Breast epithelium (tissue), 4 donors: Measurements from ENCODE around the gene PSD4. TPM values are rescaled to one million over a fixed set of nuclear protein-coding genes. Genes with fewer than 3 reads are reported as not detected.

ENCODE experiments used
- DNase-seq, 2 donors: peaks; one replicate each; pipeline ENCODE4 v3.0.0-alpha.2; 2019; ENCODE audit warnings: low spot score in 2 of 2
- H3K27ac ChIP-seq, 2 donors: fragments of 200-600 bp; sonication (generic) in 1 of 2; one replicate each; pipeline ENCODE4 v1.5.1; 2016 to 2019; ENCODE audit warnings: mild to moderate bottlenecking in 1 of 2
- H3K27me3 ChIP-seq, 2 donors: fragments of 200-600 bp; sonication (generic) in 1 of 2; one replicate each; pipeline versions ENCODE4 v1.5.1 to v1.6.0; 2017 to 2019; ENCODE audit warnings: control low read depth in 1 of 2, mild to moderate bottlenecking in 1 of 2
- H3K36me3 ChIP-seq: fragments of 200-600 bp; one replicate; pipeline ENCODE4 v1.5.1; 2019
- H3K4me1 ChIP-seq, 2 donors: fragments of 200-600 bp; sonication (generic); one replicate each; pipeline ENCODE4 v1.5.1; 2016 to 2019; ENCODE audit warnings: control low read depth in 1 of 2
- H3K4me3 ChIP-seq, 3 donors: fragments of 200-600 bp; sonication (generic); 1 replicate in 2 of 3; 2 replicates in 1 of 3; pipeline ENCODE4 v1.5.1; 2016 to 2019; ENCODE audit warnings: mild to moderate bottlenecking in 3 of 3, moderate library complexity in 2 of 3
- H3K9me3 ChIP-seq, 2 donors: fragments of 200-600 bp; sonication (generic) in 1 of 2; one replicate each; pipeline ENCODE4 v1.5.1; 2016 to 2019; ENCODE audit warnings: control low read depth in 1 of 2
- POLR2A ChIP-seq: fragments of 450-650 bp; IDR thresholded peaks from one replicate; pipeline ENCODE4 v1.6.1; 2016; ENCODE audit warnings: antibody characterized with exemption, mild to moderate bottlenecking, moderate library complexity
- POLR2AphosphoS5 ChIP-seq, 3 donors: sonication (generic); formaldehyde crosslinking; IDR thresholded peaks; one replicate each; pipeline ENCODE4 v1.6.1; 2017; ENCODE audit warnings: antibody characterized with exemption in 3 of 3
- intact Hi-C: fragments of 100-400 bp; cut with DNase I; formaldehyde crosslinking; loops from one replicate; pipeline ENCODE4 v1.15.1; 2023; ENCODE audit warnings: low total_unique reads
- total RNA-seq, 3 donors: library from RNA; depleted of rRNA; stranded (reverse); fragments of >200 nt; gene quantifications; one replicate each; pipeline ENCODE4 v1.1.0, GENCODE V29; 2016
- TF ChIP-seq, protein P1 (sequence below), 3 donors: fragments of 450-650 bp; IDR thresholded peaks; one replicate each; pipeline ENCODE4 v1.5.1; 2016 to 2017; ENCODE audit warnings: antibody characterized with exemption in 3 of 3, mild to moderate bottlenecking in 3 of 3, moderate library complexity in 3 of 3

Gene PSD4
- total RNA-seq, 3 donors from 2014 or later, result 4.3 to 61.2 (median 40.3) TPM

DNA sequence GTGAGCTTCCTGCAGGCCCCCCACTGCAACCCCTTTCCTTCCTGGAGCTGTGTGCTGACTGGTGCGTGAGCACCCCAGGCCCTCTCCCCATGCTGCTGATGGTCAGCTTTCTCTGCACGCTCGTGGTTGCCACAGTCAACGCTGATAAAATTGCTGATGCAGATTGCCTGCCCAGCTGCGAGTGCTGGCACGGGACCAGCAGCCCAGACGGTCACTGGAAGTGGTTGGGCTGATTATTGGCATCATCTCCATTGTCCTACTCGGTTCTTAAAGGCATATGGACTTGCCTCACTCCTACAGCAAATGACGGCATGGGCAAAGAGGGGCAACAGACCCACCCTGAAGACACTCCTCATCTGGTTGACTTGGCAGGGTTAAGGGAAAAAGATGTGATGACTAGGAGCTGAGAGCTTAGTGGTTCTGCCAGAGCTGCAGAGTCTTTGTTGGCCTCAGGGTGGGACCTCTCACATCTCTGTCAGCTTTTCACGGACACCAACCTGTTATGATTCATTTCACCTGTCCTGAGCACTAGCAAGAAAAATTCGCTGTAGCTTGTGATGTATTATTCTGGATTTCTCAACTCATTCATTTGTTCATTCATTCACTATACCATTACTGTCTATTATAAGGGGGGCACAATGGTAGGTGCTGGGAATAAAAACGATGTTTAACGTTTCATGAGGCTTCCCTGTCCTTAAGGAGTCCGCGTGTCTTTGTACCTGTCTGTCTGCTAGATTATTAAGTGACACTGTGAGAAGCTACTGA, 66.6 kb downstream of the PSD4 start:
- H3K4me3 ChIP-seq, result no peak overlapping the region
- H3K36me3 ChIP-seq, result no peaks in the 10 kb centered on the region
- no peaks in the 10 kb centered on the region for H3K27me3 ChIP-seq
- intact Hi-C loops, result loop anchor here (10.0 kb wide), 1 partner anchor 134 kb away; no protein-coding TSS in a partner anchor
- H3K9me3 ChIP-seq, result no peaks in the 10 kb centered on the region
- H3K27ac ChIP-seq, result no peak overlapping the region
- DNase-seq, result peak; percentile 55 to 71
- TF ChIP-seq POLR2AphosphoS5 (IDR thresholded peaks at IDR 0.05) (peak in 2 of 3 donors; percentile 43 to 63), POLR2A (no peak)
- TF ChIP-seq, protein P1, sequence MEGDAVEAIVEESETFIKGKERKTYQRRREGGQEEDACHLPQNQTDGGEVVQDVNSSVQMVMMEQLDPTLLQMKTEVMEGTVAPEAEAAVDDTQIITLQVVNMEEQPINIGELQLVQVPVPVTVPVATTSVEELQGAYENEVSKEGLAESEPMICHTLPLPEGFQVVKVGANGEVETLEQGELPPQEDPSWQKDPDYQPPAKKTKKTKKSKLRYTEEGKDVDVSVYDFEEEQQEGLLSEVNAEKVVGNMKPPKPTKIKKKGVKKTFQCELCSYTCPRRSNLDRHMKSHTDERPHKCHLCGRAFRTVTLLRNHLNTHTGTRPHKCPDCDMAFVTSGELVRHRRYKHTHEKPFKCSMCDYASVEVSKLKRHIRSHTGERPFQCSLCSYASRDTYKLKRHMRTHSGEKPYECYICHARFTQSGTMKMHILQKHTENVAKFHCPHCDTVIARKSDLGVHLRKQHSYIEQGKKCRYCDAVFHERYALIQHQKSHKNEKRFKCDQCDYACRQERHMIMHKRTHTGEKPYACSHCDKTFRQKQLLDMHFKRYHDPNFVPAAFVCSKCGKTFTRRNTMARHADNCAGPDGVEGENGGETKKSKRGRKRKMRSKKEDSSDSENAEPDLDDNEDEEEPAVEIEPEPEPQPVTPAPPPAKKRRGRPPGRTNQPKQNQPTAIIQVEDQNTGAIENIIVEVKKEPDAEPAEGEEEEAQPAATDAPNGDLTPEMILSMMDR (IDR thresholded peaks at IDR 0.05), result no peak
- H3K4me1 ChIP-seq, result peaks cover 0 to 11% of the 10 kb centered on the region in 2 donors

DNA sequence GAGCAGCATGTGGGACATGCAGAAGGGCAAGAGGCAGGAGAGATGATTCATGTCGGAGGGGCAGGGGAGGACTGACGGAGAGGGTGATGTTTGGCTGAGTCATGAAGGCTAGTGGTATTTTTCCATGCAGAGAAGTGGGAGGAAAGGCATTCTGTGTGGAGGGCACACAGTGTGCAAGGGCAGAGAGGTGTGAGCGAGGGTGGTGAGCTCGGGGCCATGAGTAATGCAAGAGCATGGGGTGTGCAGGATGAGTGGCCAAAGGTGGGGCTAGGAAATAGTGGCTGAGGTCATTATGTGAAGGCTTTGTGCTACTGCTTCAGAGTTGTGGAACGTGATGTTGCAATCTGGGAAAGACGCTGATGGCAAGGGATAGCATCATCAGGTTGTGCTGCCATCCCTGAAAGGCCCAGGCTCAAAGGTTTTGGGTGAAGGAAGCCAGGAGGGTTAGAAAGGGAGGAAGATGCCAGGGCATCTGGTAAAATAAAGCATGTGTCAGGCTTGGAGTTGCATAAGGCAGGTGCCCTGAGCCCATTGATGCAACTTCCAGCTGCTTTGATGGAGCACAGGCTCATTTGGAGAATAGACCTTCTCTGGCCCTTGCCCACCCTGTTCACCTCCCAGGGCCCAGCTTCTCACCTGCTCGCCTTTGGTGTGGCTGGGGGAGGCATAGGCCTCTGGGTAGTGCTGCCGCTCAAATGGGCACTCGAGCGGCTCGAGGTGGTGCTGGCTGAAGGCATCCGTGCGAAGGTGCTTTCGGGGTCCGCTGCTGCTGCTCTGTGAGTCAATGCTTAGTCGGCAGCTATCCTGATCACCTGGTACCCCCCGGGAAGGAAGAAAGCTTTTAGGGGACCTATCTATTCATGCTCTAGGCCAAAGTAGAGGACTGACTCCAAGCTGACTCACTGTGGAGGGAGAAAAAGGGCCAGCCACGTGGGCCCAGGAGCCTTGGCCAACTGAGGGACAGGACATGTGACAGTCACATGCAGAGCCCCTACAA, 67.4 kb downstream of the PSD4 start:
- H3K27me3 ChIP-seq, result no peaks in the 10 kb centered on the region
- H3K27ac ChIP-seq, result peak overlapping the region in 1 of 2 donors; percentile 59
- TF ChIP-seq, protein P1 (IDR thresholded peaks at IDR 0.05), result no peak
- TF ChIP-seq POLR2A (no peak), POLR2AphosphoS5 (IDR thresholded peaks at IDR 0.05) (peak in 2 of 3 donors; percentile 43 to 89)
- no peak overlapping the region for H3K4me3 ChIP-seq
- no peaks in the 10 kb centered on the region for H3K36me3 ChIP-seq
- DNase-seq, result peak in 1 of 2 donors; percentile 58
- H3K9me3 ChIP-seq, result no peaks in the 10 kb centered on the region
- intact Hi-C loops, result loop anchor here (10.0 kb wide), 1 partner anchor 134 kb away; no protein-coding TSS in a partner anchor
- H3K4me1 ChIP-seq, result peaks cover 0 to 11% of the 10 kb centered on the region in 2 donors

DNA sequence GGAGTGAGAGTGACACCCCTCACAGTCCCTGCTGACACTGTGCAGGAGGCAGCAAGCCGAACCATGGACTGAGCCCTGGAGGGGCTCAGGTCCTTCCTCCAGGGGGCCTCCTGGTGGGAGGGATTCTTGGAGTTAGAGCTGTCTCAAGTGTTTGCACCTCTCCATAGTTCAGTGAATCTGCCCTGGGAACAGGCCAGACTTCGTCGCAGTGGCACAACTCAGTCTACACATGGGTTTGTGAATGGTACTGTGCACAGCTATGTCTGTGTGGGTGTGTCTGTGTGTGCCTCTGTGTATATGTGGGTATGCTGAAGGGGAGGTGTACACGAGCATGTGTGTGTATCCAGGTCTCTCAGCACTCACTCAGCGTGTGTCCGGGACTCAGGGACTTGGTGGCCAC, 68.6 kb downstream of the PSD4 start:
- no peak for DNase-seq
- Histone ChIP-seq H3K27me3 (no peaks in the 10 kb centered on the region), H3K9me3 (no peaks in the 10 kb centered on the region), H3K27ac (no peak overlapping the region), H3K36me3 (no peaks in the 10 kb centered on the region), H3K4me3 (no peak overlapping the region), H3K4me1 (peaks cover 0 to 11% of the 10 kb centered on the region in 2 donors)
- intact Hi-C loops, result loop anchor here (10.0 kb wide), 1 partner anchor 132 kb away; no protein-coding TSS in a partner anchor
- TF ChIP-seq POLR2A (no peak), POLR2AphosphoS5 (IDR thresholded peaks at IDR 0.05) (no peak)
- TF ChIP-seq, protein P1 (IDR thresholded peaks at IDR 0.05), result no peak

DNA sequence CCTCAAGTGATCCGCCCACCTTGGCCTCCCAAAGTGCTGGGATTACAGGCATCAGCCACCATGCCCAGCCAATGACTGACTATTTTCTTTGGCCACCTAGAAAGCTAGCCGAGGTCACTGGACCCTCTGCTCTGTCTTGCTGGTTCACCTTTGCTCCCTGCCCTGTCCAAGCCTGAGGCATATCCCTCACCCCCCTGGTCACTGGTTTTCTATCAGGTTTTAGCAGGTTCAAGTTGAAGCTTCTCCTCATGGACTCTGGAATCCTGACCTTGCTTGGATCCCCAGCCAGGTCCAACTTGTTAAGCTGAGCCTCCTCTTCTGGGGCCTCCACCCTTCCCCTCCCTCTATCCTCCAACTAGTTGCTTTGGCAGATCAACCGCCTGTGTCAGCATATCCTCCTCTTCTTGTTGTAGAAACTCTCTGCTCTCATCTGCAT, 71.5 kb downstream of the PSD4 start:
- Histone ChIP-seq H3K27ac (no peak overlapping the region), H3K4me1 (peaks cover 0 to 4% of the 10 kb centered on the region in 2 donors), H3K27me3 (no peaks in the 10 kb centered on the region), H3K4me3 (no peak overlapping the region), H3K9me3 (no peaks in the 10 kb centered on the region), H3K36me3 (no peaks in the 10 kb centered on the region)
- intact Hi-C loops, result loop anchor here (10.0 kb wide), 1 partner anchor 130 kb away; no protein-coding TSS in a partner anchor
- no peak for TF ChIP-seq POLR2AphosphoS5 (IDR thresholded peaks at IDR 0.05)
- no peak for DNase-seq

DNA sequence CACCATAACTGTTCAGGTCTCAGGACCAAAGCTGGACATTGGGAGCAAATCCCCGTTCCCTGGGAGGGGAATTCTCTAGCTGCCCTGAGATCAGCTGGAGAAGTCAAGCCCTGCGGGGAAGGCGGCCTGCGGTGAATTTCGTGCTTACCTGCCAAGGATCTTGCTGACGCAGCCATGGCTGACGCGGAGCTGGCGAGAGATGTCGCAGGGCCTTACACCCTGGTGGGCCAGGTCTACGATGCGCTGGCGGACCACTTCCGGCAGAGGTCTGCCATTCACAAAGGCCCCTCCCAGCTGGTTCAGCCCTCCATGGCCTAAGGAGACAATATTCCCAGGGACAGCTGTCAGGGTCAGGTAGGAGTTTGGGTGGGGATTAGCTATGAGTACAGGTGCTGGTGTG, 72.8 kb downstream of the PSD4 start:
- no peaks in the 10 kb centered on the region for H3K27me3 ChIP-seq
- no peaks in the 10 kb centered on the region for H3K9me3 ChIP-seq
- intact Hi-C loops, result loop anchor here (2.0 to 10.0 kb wide), 2 partner anchors 44 to 128 kb away; no protein-coding TSS in a partner anchor
- no peaks in the 10 kb centered on the region for H3K4me1 ChIP-seq
- no peak overlapping the region for H3K4me3 ChIP-seq
- H3K27ac ChIP-seq, result no peak overlapping the region
- TF ChIP-seq POLR2AphosphoS5 (IDR thresholded peaks at IDR 0.05) (no peak), POLR2A (no peak)
- TF ChIP-seq, protein P1 (IDR thresholded peaks at IDR 0.05), result no peak
- DNase-seq, result no peak
- no peaks in the 10 kb centered on the region for H3K36me3 ChIP-seq
